SKM-1 treated with dmso at 0.1 percent for 144 hours (cell line): ENCODE results near the gene RELA.

Source experiments
- DNase-seq: peaks from one replicate; lab custom pipeline; 2025; ENCODE audit not compliant: unreplicated experiment; lab: John Stamatoyannopoulos, UW

Gene RELA

DNA sequence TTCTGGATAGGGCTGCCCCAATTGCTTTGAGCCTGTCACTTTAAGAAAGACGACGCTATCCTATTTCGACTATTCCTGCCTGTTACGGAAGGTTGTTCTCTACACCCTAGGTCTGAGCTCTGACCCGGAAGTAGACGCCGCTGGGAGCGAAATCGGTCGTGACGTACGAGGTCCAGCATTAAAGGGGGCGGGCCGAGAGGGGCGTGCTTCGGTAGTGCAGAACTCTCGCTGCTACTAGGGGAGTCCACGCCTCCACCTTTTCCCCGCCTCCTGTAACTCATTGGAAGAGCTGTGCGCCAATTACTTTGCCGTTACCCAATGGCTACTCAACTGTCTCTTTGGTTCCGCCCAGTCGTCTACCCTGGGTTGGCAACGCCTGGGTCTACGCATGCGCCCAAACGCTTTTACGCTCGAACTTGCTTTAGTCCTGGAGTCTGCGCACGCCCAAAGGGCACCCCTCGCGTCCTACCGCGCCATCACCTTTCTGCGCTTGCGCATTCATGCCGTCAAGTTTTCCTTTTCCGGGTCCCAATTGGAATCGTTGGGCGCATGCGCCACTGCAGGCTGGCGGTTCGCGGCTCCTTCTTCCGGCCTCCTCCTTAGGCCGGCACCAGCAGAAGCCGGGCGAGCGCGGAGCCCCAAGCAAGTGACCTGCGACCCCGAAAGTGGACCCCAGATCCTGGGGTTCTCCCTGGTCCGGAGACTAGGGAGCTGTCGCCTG lies 47.3 kb downstream of the RELA start, which contains the start of gene PCNX3:
Gene PCNX3 (plus strand): TSS at position 548 of the 721 bp plus-strand sequence. CDS start 536 bp downstream, outside the sequence.
- DNase-seq: peak; percentile 100

DNA sequence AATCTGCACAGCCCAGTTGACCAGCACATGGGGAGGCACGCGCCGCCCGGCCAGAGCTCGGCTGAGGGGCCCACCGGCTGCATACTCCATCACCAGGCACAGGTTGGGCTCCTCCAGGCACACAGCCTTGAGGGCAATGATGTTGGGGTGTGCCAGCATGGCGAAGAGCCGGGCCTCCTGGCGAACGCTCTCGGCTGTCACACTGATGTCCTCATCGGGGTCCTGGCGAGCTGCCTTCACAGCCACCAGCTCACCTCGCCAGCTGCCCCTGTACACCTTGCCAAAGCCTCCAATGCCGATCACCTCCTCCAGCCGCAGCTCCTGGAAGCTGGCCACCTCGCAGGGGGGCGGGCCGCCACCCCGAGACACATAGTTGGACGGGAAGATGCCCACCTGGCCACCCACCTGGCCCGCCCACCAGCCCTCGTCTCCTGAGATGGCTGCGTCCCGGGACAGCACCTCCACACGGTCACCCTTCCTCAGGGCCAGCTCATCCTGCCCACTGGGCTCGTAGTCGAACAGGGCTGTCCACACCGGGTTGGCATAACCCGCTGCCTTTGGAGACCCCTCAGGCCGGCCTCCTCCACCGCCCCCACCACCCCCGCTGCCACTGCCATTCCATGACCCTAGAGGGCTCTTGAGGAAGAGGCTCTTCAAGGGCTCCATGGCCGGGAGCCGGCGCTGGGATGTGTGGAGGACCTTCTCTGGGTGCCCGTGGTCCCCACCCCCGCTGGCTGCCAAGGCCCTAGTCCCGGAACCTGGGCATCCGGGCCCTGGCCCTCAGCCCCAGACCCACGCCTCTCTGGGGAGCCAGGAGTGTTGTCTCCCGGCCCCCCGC lies 49.4 kb downstream of the RELA start:
- DNase-seq: no peak

DNA sequence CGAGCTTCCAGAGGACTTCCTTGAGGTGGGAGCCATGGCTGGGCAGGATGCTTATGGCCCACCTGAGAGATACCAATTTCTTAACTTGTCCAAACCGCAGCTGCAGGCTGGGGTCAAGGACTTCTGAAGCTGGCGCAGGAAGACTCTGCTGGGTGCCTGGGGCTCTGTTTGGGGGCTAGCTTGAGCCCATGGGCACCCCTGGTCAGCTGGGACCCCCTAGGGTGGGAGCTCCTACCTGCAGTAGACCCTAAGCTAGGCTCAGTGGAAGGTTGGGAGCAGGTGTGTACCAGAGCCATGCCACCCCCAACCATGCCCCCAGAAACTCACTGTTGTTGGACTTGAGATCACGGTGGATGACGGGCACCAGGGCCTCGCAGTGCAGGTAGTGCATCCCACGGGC lies 50.0 kb downstream of the RELA start:
- no peak for DNase-seq

DNA sequence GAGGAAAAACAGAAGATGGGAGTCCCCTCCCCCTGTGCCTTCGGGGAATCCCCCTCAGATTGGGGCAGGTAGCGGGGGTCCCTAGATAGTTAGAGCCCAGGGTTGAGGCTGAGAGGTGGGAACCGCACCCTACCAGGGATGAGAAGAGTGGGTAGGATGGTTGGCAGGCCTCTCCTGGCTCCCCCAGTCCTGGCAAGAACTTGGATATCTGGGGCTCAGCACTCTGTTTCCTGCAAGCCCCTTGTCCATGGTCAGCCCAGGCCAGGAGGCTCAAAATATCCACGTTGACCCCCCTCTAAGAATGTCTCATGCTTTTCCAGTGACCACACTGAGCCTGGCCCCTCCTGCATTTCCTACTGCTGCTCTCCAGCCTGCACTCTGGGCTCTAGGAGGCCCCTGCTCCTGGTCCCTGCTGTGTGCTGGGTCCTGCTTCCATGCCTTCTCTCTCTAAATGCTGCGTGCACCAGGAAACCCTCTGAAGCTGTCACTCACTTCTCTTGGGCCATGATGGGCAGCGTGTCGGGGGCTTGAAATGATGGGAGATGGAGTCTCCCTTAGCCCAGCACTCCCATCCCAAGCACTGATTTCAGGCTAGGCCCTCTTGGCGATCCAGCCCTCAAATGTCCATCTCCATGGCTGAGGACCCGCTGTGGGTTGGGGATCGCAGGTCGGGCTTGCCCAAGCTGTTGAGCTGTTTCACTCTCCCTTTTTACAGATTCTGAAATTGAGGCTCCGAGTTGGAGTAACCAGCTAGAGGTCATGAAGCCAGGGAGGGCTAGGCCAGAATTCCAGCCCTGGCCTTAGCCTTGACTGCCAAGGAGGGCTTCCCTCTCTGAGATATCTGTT lies 50.7 kb downstream of the RELA start:
- DNase-seq: no peak

DNA sequence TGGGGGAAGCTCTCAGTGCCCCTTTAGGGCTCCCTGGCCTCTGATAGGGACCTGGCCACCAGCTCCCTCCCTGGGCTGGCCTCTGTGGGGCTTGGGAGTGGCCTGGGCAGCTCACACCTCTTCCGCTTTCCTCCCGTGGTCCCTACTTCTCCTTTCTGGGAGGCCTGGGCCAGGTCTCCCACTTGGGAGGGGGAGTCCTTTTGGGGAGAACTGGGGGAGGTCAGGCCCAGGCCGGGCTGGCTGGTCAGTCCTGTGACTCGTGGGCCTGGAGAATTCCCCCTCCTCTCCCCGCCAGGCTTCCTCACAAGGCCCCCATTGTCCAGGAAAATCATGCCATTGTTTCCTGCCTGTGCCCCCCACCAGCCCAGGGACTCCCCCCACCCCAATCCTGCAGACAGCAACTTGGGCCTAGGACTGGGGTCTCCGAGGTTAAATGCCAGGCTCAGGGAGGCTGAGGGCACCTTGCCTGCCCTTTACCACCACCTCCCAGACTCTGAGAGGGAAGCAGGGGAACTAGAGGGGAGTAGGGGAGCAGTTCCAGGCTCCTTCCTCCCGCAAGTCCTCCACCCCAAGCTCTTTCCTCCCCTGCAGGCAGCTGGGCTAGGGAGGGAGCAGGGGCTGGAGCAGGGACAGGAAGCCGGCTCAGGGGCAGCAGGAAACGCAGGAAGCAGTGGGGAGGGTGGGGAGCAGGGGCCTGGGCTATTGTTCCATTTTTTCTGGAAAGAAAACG lies 51.5 kb downstream of the RELA start:
- DNase-seq: peak; percentile 74

DNA sequence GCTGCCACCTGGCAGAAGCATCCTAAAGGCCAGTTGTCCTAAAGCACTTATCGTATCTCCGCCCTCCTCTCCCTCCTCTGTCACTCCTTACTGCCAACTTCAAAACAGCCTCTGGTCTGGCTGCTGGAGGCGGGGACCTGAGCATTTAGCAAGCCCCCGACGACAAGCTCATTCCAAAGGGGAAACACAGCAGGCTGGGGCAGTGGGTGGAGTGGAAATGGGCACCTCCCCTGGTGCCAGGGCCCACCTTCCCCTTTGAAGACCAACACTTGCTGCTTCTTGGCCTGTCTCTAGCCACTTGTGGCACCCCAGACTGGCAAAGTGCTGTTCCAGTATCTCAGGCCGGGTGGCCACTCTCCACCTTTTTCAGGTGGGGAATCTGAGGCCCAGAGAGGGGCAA lies 52.3 kb downstream of the RELA start:
- DNase-seq: no peak

DNA sequence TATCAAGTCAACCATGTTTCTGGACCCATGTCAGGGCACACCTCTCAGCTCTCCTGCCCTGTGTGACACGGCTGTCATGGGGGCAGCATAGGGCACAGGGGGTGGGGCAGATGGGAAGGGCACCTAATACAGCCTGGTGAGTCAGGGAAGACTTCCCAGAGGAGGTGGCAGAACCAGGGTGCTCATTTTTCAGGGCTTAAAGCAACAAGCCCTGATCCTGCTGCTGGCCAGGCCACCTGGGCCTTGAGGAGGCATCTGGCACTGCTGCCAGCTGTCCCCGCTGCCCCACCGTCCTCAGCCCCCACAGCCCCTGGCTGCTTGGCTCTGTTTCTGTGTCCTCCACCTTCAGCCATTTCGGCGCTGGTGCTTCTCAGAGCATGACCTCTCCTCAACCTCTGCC lies 53.1 kb downstream of the RELA start:
- no peak for DNase-seq

DNA sequence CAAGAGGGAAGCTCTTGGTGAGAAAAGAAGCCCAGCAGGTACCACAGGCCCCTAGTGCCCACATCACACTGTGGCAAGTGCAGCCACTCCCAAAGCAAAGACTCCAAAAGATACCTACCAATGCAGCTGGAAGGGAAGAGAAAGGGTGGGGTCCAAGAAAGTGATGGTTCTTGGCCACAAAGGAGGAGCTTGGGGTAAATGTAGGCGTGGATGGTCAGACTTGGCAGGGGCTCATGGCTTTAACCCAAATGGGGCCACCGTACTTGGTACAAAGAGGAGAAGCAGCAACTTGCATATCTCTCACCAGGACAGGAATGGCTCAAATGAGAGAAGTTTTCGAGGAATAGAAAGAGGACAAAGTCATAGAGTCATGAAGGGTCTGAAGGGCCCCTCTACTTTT lies 53.5 kb downstream of the RELA start:
- no peak for DNase-seq

DNA sequence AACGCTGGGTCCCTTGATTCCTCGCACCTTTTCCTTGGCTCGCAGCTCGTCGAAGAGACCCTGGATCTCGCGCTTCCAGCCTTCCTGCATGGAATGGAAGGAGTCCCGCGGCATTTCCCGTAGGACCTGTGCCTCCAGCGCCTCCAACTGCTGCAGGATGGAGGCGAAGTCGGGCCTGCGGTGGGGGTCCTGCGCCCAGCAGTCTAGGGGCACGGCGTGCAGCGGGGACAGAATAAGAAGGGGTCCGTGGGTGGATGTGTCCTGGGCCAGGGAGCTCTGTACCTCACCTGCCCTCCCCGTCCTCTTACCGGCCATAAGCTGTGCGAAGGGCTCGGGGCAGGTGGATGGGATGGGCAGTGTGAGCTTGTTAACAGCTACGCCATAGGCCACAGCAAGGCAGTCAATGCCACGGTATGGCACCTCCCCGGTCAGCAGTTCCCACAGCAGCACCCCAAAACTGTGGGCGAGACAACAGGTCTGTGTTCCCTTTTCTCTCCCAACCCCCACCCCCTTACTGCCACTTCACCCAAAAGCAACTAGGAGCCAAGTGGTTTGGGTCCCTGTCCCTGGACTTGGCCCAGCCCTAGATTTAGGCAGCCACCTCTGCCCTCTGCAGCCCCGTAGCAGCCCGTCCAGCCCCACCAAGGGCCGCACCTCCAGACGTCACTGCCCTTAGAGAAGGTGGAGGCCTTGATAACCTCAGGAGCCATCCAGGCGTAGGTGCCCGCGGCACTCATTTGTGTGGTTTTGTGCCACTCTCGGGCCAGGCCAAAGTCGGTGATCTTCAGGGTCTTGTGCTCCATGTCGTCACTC lies 54.9 kb downstream of the RELA start:
- no peak for DNase-seq

DNA sequence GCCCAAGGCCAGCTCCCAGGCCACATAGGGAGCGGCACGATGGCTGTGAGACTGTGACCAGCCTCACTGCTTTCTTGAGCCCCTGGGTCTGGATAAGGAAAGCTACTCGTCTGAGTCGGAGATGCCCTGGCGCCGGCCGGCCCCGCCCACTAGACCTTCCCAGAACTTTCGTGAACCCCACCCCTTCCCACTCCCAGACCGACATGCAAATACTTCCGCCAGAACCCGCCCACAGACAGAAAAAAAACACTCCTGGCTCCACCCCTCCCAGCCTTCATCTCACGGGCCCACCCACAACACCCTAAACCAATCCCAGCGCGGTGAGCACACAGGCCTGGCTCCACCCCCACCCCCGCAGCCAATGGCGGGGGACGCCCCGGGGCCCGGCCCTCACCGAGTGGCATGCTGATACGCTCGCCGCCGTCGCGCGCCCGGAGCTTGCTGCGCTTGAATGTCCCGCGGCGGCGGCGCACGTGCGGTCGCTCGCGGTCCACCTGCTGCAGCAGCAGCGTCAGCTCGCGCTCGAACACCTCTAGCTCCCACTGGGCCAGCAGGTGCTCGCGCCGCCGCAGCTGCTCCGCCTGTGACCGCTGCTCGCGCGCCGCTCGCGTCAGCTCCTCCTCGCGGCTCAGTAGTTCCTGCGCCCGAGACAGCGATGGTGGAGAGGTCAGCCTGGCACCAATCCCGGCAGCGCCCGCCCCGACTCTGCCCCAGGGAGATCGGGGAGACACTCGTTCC lies 55.7 kb downstream of the RELA start:
- no peak for DNase-seq

DNA sequence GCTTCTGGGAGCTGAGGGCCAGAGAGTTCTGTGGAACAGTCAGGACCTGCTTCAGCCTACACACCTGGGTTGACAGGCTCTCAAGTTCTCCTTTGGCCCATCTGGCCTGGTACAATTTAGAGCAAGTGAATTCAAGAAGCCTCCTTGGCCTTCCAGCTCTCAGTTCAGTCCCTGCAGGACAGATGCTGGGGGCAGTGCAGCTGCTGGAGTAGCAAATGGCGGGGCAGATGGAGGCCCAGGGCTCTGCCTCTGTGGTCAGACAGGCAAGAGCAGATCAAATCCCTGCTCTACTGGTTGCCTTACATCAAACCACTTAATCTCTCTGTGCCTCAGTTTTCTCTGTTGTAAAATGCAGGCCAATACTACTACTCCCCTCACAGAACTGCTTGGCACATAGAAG lies 58.5 kb downstream of the RELA start:
- no peak for DNase-seq
